ENCODE data around the gene C1orf210. TPM values are rescaled to one million over a fixed set of nuclear protein-coding genes. Genes with fewer than 3 reads are reported as not detected.

C1orf210 gene
- total RNA-seq, 1 donor from 2014 or later = 34.3 TPM

DNA sequence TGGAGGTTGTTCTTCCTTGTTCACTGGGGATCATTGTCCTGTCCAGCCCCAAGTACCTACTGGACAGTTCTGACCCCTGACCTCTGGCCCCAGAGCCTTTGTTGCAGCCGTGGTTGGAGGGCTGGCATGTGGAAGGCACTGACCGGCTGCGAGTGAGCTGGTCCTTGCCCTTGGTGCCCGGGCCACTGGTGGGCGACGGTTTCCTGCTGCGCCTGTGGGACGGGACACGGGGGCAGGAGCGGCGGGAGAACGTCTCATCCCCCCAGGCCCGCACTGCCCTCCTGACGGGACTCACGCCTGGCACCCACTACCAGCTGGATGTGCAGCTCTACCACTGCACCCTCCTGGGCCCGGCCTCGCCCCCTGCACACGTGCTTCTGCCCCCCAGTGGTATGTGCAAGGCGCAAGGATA is 26.8 kb upstream of the C1orf210 start:
- TF ChIP-seq, protein P1, sequence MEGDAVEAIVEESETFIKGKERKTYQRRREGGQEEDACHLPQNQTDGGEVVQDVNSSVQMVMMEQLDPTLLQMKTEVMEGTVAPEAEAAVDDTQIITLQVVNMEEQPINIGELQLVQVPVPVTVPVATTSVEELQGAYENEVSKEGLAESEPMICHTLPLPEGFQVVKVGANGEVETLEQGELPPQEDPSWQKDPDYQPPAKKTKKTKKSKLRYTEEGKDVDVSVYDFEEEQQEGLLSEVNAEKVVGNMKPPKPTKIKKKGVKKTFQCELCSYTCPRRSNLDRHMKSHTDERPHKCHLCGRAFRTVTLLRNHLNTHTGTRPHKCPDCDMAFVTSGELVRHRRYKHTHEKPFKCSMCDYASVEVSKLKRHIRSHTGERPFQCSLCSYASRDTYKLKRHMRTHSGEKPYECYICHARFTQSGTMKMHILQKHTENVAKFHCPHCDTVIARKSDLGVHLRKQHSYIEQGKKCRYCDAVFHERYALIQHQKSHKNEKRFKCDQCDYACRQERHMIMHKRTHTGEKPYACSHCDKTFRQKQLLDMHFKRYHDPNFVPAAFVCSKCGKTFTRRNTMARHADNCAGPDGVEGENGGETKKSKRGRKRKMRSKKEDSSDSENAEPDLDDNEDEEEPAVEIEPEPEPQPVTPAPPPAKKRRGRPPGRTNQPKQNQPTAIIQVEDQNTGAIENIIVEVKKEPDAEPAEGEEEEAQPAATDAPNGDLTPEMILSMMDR (IDR thresholded peaks at IDR 0.05; ENCODE audit: unreplicated experiment) = no peak
- H3K9me3 Mint-ChIP-seq (ENCODE audit: low read depth) = no peaks in the 10 kb centered on the region
- peaks cover 12% of the 10 kb centered on the region for H3K27me3 Mint-ChIP-seq
- DNase-seq (ENCODE audit: low spot score, unreplicated experiment) = no peak
- H3K4me3 Mint-ChIP-seq (ENCODE audit: low read depth) = no peak overlapping the region
- H3K36me3 Mint-ChIP-seq (ENCODE audit: insufficient read depth) = no peaks in the 10 kb centered on the region
- H3K27ac Mint-ChIP-seq = no peak overlapping the region
- peaks cover 3% of the 10 kb centered on the region for H3K4me1 Mint-ChIP-seq (ENCODE audit: low read depth)

DNA sequence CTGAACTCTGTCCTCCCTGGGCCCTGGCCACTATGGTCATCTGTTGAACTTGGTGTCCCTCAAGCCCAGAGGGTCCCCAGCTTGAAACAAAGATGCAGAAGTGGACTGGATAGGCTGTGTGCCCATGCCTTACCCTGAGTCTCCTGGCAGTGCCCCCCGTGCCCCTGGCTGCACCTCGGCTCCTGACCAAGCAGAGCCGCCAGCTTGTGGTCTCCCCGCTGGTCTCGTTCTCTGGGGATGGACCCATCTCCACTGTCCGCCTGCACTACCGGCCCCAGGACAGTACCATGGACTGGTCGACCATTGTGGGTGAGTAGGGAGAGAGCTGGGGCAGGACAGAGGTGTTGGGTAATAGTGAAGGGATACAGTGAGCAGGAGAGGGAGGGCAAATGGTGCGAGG is 26.1 kb upstream of the C1orf210 start:
- Mint-ChIP-seq H3K4me1 (ENCODE audit: low read depth) (peaks cover 3% of the 10 kb centered on the region), H3K36me3 (ENCODE audit: insufficient read depth) (no peaks in the 10 kb centered on the region), H3K9me3 (ENCODE audit: low read depth) (no peaks in the 10 kb centered on the region), H3K27me3 (peaks cover 8% of the 10 kb centered on the region), H3K4me3 (ENCODE audit: low read depth) (no peak overlapping the region), H3K27ac (no peak overlapping the region)
- no peak for DNase-seq (ENCODE audit: low spot score, unreplicated experiment)
- TF ChIP-seq, protein P1 (IDR thresholded peaks at IDR 0.05; ENCODE audit: unreplicated experiment) = no peak

DNA sequence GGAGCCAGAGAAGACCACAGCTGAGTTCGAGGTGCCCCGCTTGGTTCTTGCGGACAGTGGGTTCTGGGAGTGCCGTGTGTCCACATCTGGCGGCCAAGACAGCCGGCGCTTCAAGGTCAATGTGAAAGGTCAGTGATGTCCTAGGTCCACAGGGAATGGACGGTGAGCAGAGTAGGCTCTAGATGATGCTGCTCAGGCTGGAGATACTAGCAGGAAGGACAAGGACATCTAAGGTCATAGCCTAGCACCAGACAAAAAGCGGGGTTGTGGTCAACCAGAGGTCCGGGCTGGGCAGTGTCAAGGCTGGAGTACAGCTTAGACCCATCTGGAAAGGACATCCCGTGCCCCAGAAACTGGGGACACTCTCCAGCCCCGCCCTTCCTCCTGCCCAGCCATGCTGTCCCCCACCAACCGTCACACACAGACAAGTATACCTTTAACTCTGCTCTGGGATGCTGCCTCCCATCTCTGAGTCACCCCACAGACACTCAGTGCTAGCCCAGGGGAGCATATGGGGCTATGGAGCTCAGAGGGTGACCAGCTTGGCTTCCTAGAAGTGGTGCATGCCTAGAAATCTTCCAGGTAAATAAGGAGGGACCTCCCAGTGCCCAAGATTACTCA is 24.1 kb upstream of the C1orf210 start:
- Mint-ChIP-seq H3K4me3 (ENCODE audit: low read depth) (no peak overlapping the region), H3K9me3 (ENCODE audit: low read depth) (no peaks in the 10 kb centered on the region), H3K27ac (no peak overlapping the region), H3K27me3 (peaks cover 14% of the 10 kb centered on the region), H3K36me3 (ENCODE audit: insufficient read depth) (no peaks in the 10 kb centered on the region), H3K4me1 (ENCODE audit: low read depth) (peaks cover 3% of the 10 kb centered on the region)
- no peak for DNase-seq (ENCODE audit: low spot score, unreplicated experiment)
- TF ChIP-seq, protein P1 (IDR thresholded peaks at IDR 0.05; ENCODE audit: unreplicated experiment) = no peak

DNA sequence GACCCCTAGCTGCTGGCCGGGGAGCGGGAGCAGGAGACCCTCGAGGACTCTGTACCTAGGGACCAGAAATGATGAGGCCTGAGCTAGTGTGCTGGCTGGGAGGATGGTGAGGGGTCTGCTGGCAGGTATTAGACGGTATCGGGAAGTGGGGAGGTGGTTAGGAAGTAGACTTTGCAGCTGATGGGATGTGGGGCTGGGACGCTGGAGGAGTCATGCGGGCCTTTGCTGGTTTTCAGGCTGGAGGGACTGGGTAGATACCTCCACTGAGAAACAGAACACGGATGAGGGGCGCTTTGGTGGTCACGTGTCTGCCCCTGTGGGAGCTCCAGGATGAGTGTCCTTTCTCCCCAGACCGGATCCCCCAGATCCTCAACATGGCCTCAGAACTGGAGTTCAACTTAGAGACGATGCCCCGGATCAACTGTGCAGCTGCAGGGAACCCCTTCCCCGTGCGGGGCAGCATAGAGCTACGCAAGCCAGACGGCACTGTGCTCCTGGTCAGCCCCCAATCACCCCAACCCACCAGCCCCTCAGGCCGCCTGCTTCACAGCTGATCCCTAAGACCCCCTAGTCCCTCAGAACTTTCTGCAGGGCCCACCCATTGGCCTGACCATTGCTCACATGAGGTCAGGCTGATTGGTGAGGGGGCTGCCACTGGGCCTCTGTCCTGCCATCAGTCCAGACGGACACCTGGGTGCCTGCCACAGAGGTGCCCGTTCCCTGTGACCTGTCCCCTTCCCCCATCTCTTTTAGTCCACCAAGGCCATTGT is 23.4 kb upstream of the C1orf210 start:
- peaks cover 3% of the 10 kb centered on the region for H3K9me3 Mint-ChIP-seq (ENCODE audit: low read depth)
- no peak for DNase-seq (ENCODE audit: low spot score, unreplicated experiment)
- no peaks in the 10 kb centered on the region for H3K36me3 Mint-ChIP-seq (ENCODE audit: insufficient read depth)
- no peak overlapping the region for H3K4me3 Mint-ChIP-seq (ENCODE audit: low read depth)
- H3K27me3 Mint-ChIP-seq = peaks cover 18% of the 10 kb centered on the region
- H3K4me1 Mint-ChIP-seq (ENCODE audit: low read depth) = peaks cover 9% of the 10 kb centered on the region
- TF ChIP-seq, protein P1 (IDR thresholded peaks at IDR 0.05; ENCODE audit: unreplicated experiment) = no peak
- no peak overlapping the region for H3K27ac Mint-ChIP-seq

DNA sequence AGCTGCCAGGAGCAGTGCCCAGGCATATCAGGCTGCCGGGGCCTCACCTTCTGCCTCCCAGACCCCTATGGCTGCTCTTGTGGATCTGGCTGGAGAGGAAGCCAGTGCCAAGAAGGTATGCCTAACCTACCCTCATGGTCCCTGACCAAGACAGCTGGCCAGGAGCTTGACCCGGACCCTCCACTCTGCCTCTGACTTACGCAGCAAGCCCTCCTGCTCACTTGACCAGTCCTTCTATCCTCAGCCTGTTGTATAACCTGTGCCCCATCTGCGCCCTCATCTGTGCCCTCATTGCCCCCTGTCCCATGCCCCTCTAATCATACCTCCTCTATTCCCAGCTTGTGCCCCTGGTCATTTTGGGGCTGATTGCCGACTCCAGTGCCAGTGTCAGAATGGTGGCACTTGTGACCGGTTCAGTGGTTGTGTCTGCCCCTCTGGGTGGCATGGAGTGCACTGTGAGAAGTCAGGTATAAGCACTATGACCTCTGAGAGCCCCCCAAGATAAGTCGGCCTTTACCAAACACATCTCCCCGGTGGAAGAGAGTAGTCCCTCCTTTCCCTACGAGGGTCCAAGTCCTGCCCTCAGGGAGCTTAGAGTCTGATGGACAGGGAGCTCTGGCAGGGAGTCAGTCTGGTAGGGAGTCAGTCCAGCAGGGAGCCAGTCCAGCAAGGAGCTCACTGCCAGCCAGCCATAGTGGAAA is 22.2 kb upstream of the C1orf210 start:
- H3K4me3 Mint-ChIP-seq (ENCODE audit: low read depth) = no peak overlapping the region
- H3K4me1 Mint-ChIP-seq (ENCODE audit: low read depth) = peaks cover 18% of the 10 kb centered on the region
- H3K27me3 Mint-ChIP-seq = peaks cover 16% of the 10 kb centered on the region
- no peaks in the 10 kb centered on the region for H3K36me3 Mint-ChIP-seq (ENCODE audit: insufficient read depth)
- TF ChIP-seq, protein P1 (IDR thresholded peaks at IDR 0.05; ENCODE audit: unreplicated experiment) = no peak
- peaks cover 3% of the 10 kb centered on the region for H3K9me3 Mint-ChIP-seq (ENCODE audit: low read depth)
- H3K27ac Mint-ChIP-seq = no peak overlapping the region
- DNase-seq (ENCODE audit: low spot score, unreplicated experiment) = no peak
